Nephron (organoid): ENCODE results near the gene CST3.

Experiments
- H3K27ac Mint-ChIP-seq, 3 experiments: 2 replicates each; pipeline ENCODE4 v1.8.0; 2020; ENCODE audit warnings: mixed read lengths in 3 of 3, mild to moderate bottlenecking in 2 of 3, moderate library complexity in 1 of 3
- H3K27me3 Mint-ChIP-seq: 2 replicates; pipeline ENCODE4 v1.8.0; 2021; ENCODE audit warnings: low read depth, mild to moderate bottlenecking, moderate library complexity, mixed read lengths
- H3K36me3 Mint-ChIP-seq: 2 replicates; pipeline ENCODE4 v1.8.0; 2020; ENCODE audit warnings: low read depth, mixed read lengths
- H3K4me1 Mint-ChIP-seq: 2 replicates; pipeline ENCODE4 v1.8.0; 2020; ENCODE audit warnings: mixed read lengths
- H3K4me3 Mint-ChIP-seq, 3 experiments: 2 replicates each; pipeline ENCODE4 v1.8.0; 2020; ENCODE audit warnings: mild to moderate bottlenecking in 3 of 3, mixed read lengths in 3 of 3, moderate library complexity in 2 of 3
- H3K9me3 Mint-ChIP-seq: 2 replicates; pipeline ENCODE4 v1.8.0; 2020; ENCODE audit warnings: mixed read lengths
- TF ChIP-seq, protein P1 (sequence below), 3 experiments: fragments of 200-600 bp; sonication (generic); IDR thresholded peaks; one replicate each; pipeline ENCODE4 v1.5.0; 2021; ENCODE audit warnings: antibody characterized with exemption in 3 of 3; ENCODE audit not compliant: unreplicated experiment in 3 of 3

CST3 gene

DNA sequence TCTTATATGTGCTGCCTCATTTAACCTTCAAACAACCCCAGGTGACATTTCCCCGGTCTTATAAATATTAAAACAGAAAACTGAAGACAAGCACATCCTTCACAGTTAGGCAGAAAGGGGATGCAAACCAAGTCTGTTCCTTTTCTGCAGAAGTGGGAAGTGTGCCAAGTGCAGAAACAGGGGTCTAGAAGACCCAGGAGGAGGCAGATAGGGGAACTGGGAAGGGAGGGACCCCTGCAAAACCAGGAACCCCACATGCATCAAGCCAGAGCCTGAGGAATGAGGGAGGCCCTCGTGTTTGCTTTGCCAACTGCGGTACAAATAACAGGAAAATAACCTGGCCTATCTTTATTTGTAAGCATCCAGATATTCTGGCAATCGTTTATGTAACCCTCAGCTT, 17.0 kb upstream of the CST3 start:
- Mint-ChIP-seq H3K4me1 (peaks cover 8% of the 10 kb centered on the region), H3K27me3 (peaks cover 4% of the 10 kb centered on the region), H3K36me3 (no peaks in the 10 kb centered on the region), H3K4me3 (no peak overlapping the region), H3K9me3 (no peaks in the 10 kb centered on the region), H3K27ac (no peak overlapping the region)
- TF ChIP-seq, protein P1, sequence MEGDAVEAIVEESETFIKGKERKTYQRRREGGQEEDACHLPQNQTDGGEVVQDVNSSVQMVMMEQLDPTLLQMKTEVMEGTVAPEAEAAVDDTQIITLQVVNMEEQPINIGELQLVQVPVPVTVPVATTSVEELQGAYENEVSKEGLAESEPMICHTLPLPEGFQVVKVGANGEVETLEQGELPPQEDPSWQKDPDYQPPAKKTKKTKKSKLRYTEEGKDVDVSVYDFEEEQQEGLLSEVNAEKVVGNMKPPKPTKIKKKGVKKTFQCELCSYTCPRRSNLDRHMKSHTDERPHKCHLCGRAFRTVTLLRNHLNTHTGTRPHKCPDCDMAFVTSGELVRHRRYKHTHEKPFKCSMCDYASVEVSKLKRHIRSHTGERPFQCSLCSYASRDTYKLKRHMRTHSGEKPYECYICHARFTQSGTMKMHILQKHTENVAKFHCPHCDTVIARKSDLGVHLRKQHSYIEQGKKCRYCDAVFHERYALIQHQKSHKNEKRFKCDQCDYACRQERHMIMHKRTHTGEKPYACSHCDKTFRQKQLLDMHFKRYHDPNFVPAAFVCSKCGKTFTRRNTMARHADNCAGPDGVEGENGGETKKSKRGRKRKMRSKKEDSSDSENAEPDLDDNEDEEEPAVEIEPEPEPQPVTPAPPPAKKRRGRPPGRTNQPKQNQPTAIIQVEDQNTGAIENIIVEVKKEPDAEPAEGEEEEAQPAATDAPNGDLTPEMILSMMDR (IDR thresholded peaks at IDR 0.05; ENCODE audit: unreplicated experiment in 3 of 3): no peak

GRCh38 chr20:23654000-23654399, 16.2 kb upstream of the CST3 start:
- H3K27ac Mint-ChIP-seq: no peak overlapping the region

DNA sequence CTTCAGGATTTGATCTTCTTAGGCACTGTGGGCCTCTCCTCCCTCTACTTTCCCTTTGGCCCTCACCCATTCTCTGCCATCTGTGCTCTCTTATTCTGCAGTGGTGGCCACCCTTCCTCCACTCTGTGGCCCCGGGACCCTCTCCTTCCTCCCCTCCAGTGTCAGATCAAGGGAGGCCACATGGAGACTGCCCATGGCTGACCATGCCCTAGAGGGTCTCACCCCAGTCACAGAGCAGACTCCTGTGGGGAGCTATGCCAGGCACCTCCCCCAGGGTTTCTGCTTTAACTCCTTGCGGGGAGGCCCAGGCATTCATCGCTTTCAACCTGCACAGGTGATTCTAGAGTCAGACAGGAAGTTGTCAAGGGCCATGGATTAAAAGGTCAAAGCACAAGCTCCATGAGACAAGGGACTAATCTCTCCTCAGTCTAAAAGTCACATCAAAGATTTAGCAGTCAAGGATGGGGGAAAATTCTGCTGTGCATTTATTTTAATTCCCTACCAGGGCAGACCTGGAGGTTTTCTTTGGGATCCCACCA, 15.7 kb upstream of the CST3 start:
- no peak overlapping the region for H3K27ac Mint-ChIP-seq
- H3K4me1 Mint-ChIP-seq: peaks cover 2% of the 10 kb centered on the region
- no peaks in the 10 kb centered on the region for H3K9me3 Mint-ChIP-seq
- TF ChIP-seq, protein P1 (IDR thresholded peaks at IDR 0.05; ENCODE audit: unreplicated experiment in 3 of 3): no peak
- H3K27me3 Mint-ChIP-seq: no peaks in the 10 kb centered on the region
- H3K36me3 Mint-ChIP-seq: no peaks in the 10 kb centered on the region
- H3K4me3 Mint-ChIP-seq: no peak overlapping the region

More at GRCh38 chr20:23654000-23654399, 16.2 kb upstream of the CST3 start:
- Mint-ChIP-seq H3K36me3 (no peaks in the 10 kb centered on the region), H3K27me3 (peaks cover under 1% of the 10 kb centered on the region), H3K4me3 (no peak overlapping the region), H3K9me3 (no peaks in the 10 kb centered on the region), H3K4me1 (peaks cover 4% of the 10 kb centered on the region)
- TF ChIP-seq, protein P1 (IDR thresholded peaks at IDR 0.05; ENCODE audit: unreplicated experiment in 3 of 3): no peak

GRCh38 chr20:23652926-23653325, 15.2 kb upstream of the CST3 start:
- no peaks in the 10 kb centered on the region for H3K36me3 Mint-ChIP-seq
- no peaks in the 10 kb centered on the region for H3K4me1 Mint-ChIP-seq
- H3K4me3 Mint-ChIP-seq: no peak overlapping the region
- H3K27me3 Mint-ChIP-seq: no peaks in the 10 kb centered on the region
- H3K27ac Mint-ChIP-seq: no peak overlapping the region
- H3K9me3 Mint-ChIP-seq: no peaks in the 10 kb centered on the region
- TF ChIP-seq, protein P1 (IDR thresholded peaks at IDR 0.05; ENCODE audit: unreplicated experiment in 3 of 3): no peak

DNA sequence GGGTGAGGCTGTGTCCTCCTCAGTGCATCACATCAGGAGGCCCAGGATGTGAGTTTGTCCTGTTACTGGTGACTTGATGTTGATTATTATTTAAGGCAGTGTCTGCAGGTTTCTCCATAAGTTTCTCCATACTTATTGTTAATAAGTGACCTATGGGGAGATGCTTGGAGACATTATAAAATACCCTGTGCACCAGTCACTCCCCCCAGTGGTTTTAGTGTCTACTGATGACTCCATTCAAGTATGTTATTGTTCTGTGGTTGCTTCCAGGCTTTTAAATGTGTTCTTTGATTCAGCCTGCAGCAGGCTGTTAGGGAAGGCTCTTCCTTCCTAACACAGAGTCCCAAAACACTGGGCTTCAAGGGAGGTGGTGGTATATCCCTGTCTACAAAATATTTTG, 14.6 kb upstream of the CST3 start:
- Mint-ChIP-seq H3K27ac (no peak overlapping the region), H3K36me3 (no peaks in the 10 kb centered on the region), H3K4me1 (no peaks in the 10 kb centered on the region), H3K27me3 (no peaks in the 10 kb centered on the region), H3K9me3 (no peaks in the 10 kb centered on the region), H3K4me3 (no peak overlapping the region)
- TF ChIP-seq, protein P1 (IDR thresholded peaks at IDR 0.05; ENCODE audit: unreplicated experiment in 3 of 3): no peak

GRCh38 chr20:23651117-23651516, 13.4 kb upstream of the CST3 start:
- H3K4me1 Mint-ChIP-seq: no peaks in the 10 kb centered on the region
- no peaks in the 10 kb centered on the region for H3K9me3 Mint-ChIP-seq
- no peak overlapping the region for H3K4me3 Mint-ChIP-seq
- no peaks in the 10 kb centered on the region for H3K27me3 Mint-ChIP-seq
- H3K27ac Mint-ChIP-seq: no peak overlapping the region
- TF ChIP-seq, protein P1 (IDR thresholded peaks at IDR 0.05; ENCODE audit: unreplicated experiment in 3 of 3): no peak
- H3K36me3 Mint-ChIP-seq: no peaks in the 10 kb centered on the region
